ENCODE data around the gene FBXL5.
A peak's percentile ranks its signal among the peaks of the same experiment; 100 is the strongest.

Gene FBXL5

GRCh38 chr4:15677507-15677988 lies 22.4 kb upstream of the FBXL5 start:
- DNase-seq = no peak
- intact Hi-C loops (cut with DNase I) = no loop called here

- DNase-seq = no peak
- intact Hi-C loops (cut with DNase I) = no loop called here
These were observed 21.7 kb upstream of the FBXL5 start for GRCh38 chr4:15676899-15677298.

- intact Hi-C loops (cut with DNase I) = no loop called here
- no peak for DNase-seq
These were observed 20.9 kb upstream of the FBXL5 start for GRCh38 chr4:15676039-15676438.

DNA sequence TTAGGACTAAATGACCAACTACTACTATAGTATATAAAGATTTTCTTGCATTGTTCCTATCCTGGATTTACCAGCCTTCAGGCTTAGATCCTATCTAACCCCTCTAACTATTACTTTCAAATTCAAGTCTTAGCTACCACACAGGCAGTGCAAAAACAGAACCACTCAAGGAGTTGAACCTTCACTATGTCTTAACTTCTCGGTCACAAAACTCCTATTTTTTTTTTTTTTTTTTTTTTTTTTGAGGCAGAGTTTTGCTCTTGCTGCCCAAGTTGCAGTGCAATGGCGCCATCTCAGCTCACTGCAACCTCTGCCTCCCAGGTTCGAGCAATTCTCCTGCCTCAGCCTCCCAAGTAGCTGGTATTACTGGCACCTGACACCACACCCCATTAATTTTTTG lies 20.2 kb upstream of the FBXL5 start:
- no peak for DNase-seq
- intact Hi-C loops (cut with DNase I) = no loop called here

DNA sequence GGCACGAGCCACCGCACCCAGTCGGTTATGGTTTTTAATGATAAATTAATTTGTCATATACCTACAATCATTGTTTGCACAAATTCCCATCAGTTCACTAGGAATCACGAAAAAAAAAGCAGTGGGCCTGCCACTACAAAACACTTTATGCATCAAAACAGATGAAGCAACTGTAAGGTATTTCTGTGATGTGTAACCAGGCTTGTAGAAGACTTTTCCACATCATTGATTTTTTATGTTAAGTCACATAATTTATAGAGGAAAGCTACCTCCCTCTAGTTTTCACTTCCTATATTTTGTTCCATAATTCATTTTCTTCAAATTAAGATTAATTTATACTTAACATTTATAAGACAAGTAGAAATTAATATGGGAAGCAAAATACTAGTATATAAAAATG lies 19.8 kb upstream of the FBXL5 start:
- DNase-seq = no peak
- intact Hi-C loops (cut with DNase I) = no loop called here

- intact Hi-C loops (cut with DNase I) = no loop called here
- DNase-seq = no peak
These were observed 18.9 kb upstream of the FBXL5 start for GRCh38 chr4:15674046-15674445.

- DNase-seq = no peak
- intact Hi-C loops (cut with DNase I) = no loop called here
These were observed 18.2 kb upstream of the FBXL5 start for GRCh38 chr4:15673337-15673736.

DNA sequence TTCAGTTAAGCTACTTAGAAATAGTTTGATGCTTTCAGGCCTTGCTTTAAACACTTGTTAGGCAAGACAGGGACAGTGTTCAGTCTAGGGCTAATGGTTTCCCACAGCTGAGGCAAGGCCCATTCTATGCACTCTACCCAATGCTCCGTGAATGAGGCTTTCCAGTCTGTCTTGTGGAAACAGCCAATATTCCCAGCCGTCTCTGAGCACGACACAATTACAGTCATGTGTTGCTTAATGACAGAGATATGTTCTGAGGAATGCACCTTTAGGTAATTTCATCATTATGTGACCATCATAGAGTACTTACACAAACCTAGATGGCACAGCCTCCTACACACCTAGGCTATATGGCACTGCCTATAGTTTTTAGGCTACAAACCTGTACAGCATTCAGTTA lies 16.9 kb upstream of the FBXL5 start:
- no peak for DNase-seq
- intact Hi-C loops (cut with DNase I) = no loop called here

- intact Hi-C loops (cut with DNase I) = no loop called here
- DNase-seq = no peak
These were observed 15.4 kb upstream of the FBXL5 start for GRCh38 chr4:15670576-15670975.

DNA sequence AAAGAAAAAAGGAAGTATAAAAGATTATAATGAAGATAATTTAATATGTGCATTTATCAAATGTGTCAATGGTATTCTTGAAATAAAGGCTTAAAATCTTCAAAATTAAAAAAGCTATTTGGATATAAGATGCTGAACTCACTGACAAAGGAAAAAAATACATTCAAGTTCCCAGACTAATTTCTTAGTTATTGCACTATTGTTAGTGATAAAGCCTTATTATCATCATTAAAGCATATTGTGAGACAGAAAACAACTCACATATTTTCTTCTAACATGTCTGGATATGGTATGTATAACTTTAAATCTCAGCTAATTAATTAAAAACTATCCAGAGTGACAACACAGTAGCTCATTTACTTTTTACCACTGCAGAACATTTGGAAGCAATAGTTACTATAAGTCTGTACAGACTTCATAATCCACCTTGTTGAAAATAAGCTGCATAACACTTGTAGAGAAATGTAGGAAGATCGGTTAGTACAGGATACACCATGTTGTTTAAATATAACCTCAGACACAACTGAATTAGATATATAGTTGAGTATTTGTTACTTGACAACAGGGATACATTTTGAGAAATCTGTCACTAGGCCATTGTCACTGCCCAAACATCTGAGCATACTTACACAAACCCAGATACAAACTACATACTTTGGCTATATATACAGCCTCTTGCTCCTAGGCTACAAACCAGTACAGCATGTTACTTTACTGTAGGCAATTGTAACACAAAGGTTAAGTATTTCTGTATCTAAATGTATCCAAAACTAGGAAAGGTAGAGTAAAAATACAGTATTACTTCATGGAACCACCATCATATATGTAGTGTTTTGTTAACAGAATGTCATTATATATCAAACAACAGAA lies 13.6 kb upstream of the FBXL5 start:
- intact Hi-C loops (cut with DNase I) = no loop called here
- DNase-seq = no peak

- DNase-seq = no peak
- intact Hi-C loops (cut with DNase I) = no loop called here
These were observed 11.8 kb upstream of the FBXL5 start for GRCh38 chr4:15667006-15667405.

DNA sequence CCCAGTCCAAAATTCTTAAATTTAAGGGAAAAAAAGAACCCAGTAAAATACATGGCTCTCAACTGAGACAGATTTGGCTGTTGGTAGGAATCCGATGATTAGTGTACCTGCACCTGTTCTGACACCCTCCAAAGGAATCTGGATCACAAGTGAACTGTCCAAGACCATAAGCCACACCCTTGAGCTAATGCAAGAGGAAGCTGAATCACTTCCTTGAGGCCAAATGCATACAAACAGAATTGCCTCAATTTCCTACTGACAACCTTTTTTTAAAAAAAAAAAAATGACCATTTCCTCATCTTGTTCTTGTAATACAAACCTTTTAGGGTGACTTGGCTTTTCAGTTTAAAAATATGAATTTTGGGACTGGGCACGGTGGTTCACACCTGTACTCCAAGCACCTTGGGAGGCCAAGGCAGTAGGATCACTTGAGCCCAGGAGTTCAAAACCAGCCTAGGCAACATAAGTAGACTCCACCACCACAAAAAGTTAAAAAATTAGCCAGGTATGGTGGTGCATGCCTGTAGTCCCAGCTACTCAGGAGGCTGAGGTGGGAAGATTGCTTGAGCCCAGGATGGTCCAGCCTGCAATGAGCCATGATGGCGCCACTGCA lies 10.7 kb upstream of the FBXL5 start:
- no peak for DNase-seq
- intact Hi-C loops (cut with DNase I) = no loop called here

- intact Hi-C loops (cut with DNase I) = loop anchor here (10.0 kb wide), 1 partner anchor 655 kb away; the partner anchor contains the start of gene CPEB2
- DNase-seq = no peak
These were observed 4.8 kb upstream of the FBXL5 start for GRCh38 chr4:15659768-15660570.

DNA sequence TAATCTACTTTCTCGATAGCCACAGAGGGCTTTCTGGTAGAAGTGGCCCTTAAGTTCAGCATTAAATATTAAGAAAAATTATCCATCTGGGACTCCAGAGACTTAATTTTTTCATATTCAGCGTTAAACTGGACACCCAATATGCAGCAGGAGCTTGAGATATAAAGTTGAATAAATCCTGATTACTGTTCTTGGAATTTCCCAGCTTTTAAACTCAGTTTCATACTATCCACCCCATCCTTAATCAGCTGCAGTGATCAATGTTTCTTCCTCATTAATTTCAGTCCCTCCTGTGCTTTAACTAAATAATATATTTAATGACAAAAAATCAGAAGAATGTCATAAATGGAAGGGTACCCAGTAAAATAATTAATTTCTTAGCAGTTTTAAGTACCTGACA lies 3.6 kb upstream of the FBXL5 start:
- intact Hi-C loops (cut with DNase I) = loop anchor here (10.0 kb wide), 1 partner anchor 654 kb away; the partner anchor contains the start of gene CPEB2
- no peak for DNase-seq

DNA sequence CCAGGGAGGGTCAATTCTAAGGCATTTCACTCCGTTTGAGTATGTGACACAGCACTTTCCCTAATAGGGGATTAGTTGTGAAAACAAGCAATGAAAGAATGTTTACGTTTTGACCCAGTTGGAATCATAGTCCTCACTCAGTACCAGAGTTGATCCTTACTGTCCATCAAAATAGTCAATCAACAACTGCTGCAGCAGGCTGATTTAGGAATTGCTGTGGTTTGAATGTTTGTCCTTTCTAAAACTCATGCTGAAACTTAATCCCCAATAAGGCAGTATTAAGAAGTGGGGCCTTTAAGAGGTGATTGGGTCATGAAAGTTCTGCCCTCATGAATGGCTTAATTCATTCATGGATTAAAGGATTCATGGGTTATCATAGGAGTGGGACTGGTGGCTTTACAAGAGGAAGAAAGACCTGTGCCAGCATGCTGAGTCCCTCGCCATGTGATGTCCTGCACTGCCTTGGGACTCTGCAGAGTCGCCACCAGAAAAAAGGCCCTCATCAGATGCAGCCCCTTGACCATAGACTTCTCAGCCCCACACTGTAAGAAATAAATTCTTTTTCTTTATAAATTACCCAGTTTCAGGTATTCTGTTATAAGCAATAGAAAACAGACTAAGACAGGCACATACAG lies 3.1 kb upstream of the FBXL5 start:
- intact Hi-C loops (cut with DNase I) = loop anchor here (10.0 kb wide), 1 partner anchor 653 kb away; the partner anchor contains the start of gene CPEB2
- no peak for DNase-seq

GRCh38 chr4:15657366-15657765 lies 2.2 kb upstream of the FBXL5 start:
- no peak for DNase-seq
- intact Hi-C loops (cut with DNase I) = loop anchor here (10.0 kb wide), 1 partner anchor 653 kb away; the partner anchor contains the start of gene CPEB2

DNA sequence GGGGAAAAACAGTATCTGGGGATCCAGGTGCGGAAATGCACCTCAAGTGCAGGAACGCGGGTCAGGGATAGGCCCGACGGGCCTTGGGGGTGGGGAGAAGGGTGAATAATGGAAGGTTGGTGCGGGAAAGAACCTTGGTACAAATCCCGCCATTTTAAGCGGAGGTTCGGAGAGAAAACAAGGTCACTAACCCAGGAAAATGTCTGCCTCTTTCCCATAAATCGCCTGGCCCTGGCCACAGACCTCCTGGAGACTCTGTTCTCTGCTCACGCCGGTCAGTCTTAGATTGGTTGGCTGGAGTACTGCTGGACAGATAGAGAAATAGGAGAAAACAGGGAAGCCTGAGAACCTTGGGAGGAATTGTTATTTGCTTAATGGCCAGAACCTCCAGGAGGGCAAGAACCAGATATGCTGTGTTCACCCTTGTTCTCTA lies 897 bp upstream of the FBXL5 start:
- DNase-seq = peak in 1 of 10 donors; percentile 19

DNA sequence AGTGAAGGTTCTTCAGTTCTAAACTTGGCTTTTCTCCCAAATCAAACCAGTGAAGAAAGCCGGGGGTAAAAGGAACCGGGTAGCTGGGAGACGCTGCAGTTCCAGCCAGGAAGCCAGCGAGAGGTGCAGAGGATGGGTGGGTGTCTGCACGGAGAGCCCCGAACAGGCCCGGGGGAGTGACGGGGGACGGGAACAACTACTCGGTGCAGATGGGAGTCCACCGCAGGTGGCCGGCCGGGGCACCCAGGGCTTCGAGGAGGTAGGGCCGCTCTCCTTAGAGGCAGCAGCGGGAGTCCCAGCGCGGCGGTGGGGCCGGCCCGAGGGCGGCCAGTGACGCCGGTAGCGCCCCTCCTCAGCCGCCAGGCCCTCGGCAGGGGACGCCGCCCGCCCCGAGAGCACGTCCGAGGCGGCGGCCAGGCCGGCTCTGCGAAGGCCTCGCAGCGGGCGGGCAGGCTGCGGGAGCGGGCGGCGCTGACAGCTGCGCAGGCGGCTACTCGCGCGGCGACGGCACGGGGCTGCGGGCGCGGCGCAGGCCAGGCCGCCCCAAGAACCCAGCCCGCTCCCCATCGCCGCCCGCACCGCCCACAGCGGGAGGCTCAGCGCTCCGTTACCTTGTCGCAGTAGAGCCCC lies 449 bp downstream of the FBXL5 start:
- intact Hi-C loops (cut with DNase I) = loop anchor here (1.0 to 10.0 kb wide), 2 partner anchors 27 to 650 kb away; partner anchors contain the start of genes CPEB2 and FAM200B
- peak; percentile 23 to 87 (median 49) for DNase-seq

More for the DNA sequence above, 897 bp upstream of the FBXL5 start:
- intact Hi-C loops (cut with DNase I) = loop anchor here (10.0 kb wide), 1 partner anchor 651 kb away; the partner anchor contains the start of gene CPEB2

- intact Hi-C loops (cut with DNase I) = loop anchor here (10.0 kb wide), 1 partner anchor 649 kb away; the partner anchor contains the start of gene CPEB2
- peak in 2 of 10 donors; percentile 22 to 79 for DNase-seq
These were observed 1.1 kb downstream of the FBXL5 start for GRCh38 chr4:15653864-15654592.
